GM19099 (cell line): Measurements from ENCODE around the gene CBX3.

ENCODE experiments used
- POLR2A ChIP-seq: IDR thresholded peaks from 3 replicates; pipeline ENCODE4 v1.6.1; 2011; ENCODE audit warnings: low read depth; ENCODE audit not compliant: insufficient read length; ENCODE audit errors: extremely low read depth

CBX3 gene

GRCh38 chr7:26167303-26167934 is 34.1 kb upstream of the CBX3 start:
- no peak for TF ChIP-seq POLR2A

GRCh38 chr7:26168458-26169023 is 33.0 kb upstream of the CBX3 start:
- no peak for TF ChIP-seq POLR2A

GRCh38 chr7:26169271-26169670 is 32.3 kb upstream of the CBX3 start:
- no peak for TF ChIP-seq POLR2A

GRCh38 chr7:26170663-26171062 is 30.9 kb upstream of the CBX3 start:
- TF ChIP-seq POLR2A = no peak

- TF ChIP-seq POLR2A = no peak
These were observed 29.9 kb upstream of the CBX3 start for GRCh38 chr7:26171601-26172000.

GRCh38 chr7:26172048-26172447 is 29.5 kb upstream of the CBX3 start:
- no peak for TF ChIP-seq POLR2A

GRCh38 chr7:26178272-26178960 is 23.1 kb upstream of the CBX3 start:
- TF ChIP-seq POLR2A = no peak

- no peak for TF ChIP-seq POLR2A
These were observed 22.1 kb upstream of the CBX3 start for GRCh38 chr7:26179422-26179821.

GRCh38 chr7:26179826-26180497 is 21.6 kb upstream of the CBX3 start:
- TF ChIP-seq POLR2A = no peak

- TF ChIP-seq POLR2A = no peak
These were observed 20.8 kb upstream of the CBX3 start for GRCh38 chr7:26180792-26181198.

- no peak for TF ChIP-seq POLR2A
These were observed 19.9 kb upstream of the CBX3 start for GRCh38 chr7:26181474-26182227.

- TF ChIP-seq POLR2A = peak; percentile 30
These were observed 19.3 kb upstream of the CBX3 start for GRCh38 chr7:26182283-26182682.

GRCh38 chr7:26182706-26183105 is 18.8 kb upstream of the CBX3 start:
- no peak for TF ChIP-seq POLR2A

- no peak for TF ChIP-seq POLR2A
These were observed 17.8 kb upstream of the CBX3 start for GRCh38 chr7:26183545-26184280.
